ENCODE data around the gene AHCYL1. TPM values are rescaled to one million over a fixed set of nuclear protein-coding genes. Genes with fewer than 3 reads are reported as not detected.

AHCYL1 gene
- total and polyA plus RNA-seq, 2 donors (not counting 3 experiments of a cell fraction or from before 2014, with no cell fraction given), result 49.2 to 74.2 TPM

GRCh38 chr1:110006516-110006915 lies 22.0 kb downstream of the AHCYL1 start:
- peaks cover 9 to 11% of the 10 kb centered on the region in 2 experiments for H3K36me3 ChIP-seq (ENCODE audit: control insufficient read depth in 2 of 2, extremely low read depth in 1 of 2, insufficient read depth in 2 of 2, low read length in 2 of 2)
- no peak overlapping the region for H3K4me3 ChIP-seq (replicated peaks in 1 of 3; ENCODE audit: insufficient read depth in 1 of 3, low read depth in 1 of 3, low read length in 3 of 3)
- H3K9ac ChIP-seq (replicated peaks; ENCODE audit: extremely low read depth, insufficient read depth, low read length), result no peak overlapping the region
- no peak overlapping the region for H3K27ac ChIP-seq (ENCODE audit: insufficient read depth, low read depth, low read length)
- H3K9me3 ChIP-seq (replicated peaks; ENCODE audit: control insufficient read depth, insufficient read depth, low read length), result no peaks in the 10 kb centered on the region
- peaks cover 26% of the 10 kb centered on the region for H3K79me2 ChIP-seq (ENCODE audit: control insufficient read depth, insufficient read depth, low read length)
- no peak for DNase-seq (ENCODE audit: low read depth, low spot score)
- no peak overlapping the region for H3K4me2 ChIP-seq (ENCODE audit: insufficient read depth, low read length)
- TF ChIP-seq MAX (IDR thresholded peaks at IDR 0.05; ENCODE audit: insufficient read depth, insufficient read length), result no peak
- no peak for TF ChIP-seq EZH2 (IDR thresholded peaks at IDR 0.05; ENCODE audit: borderline replicate concordance, low read depth, low read length, severe bottlenecking)
- TF ChIP-seq JUN (IDR thresholded peaks at IDR 0.05; ENCODE audit: borderline replicate concordance, insufficient read depth, insufficient read length, low read depth), result no peak
- no peak for TF ChIP-seq GATA2 (IDR thresholded peaks at IDR 0.05; ENCODE audit: insufficient read depth, insufficient read length, low read depth, low read length)
- intact Hi-C loops (cut with micrococcal nuclease) (no loop called here), dilution Hi-C loops (cut with MboI; ENCODE audit: extremely low pct_ligation_motif_present, low sequenced_read_pairs) (loop anchor here (25.0 kb wide), 1 partner anchor 219 kb away; no protein-coding TSS in a partner anchor)
- no peaks in the 10 kb centered on the region for H3K27me3 ChIP-seq (ENCODE audit: control insufficient read depth in 2 of 2, insufficient read depth in 2 of 2, low read length in 2 of 2)
- BruUV-seq (replicated peaks), result no TSS peak
- POLR2A ChIA-PET, result no interaction called here
- H4K20me1 ChIP-seq (replicated peaks; ENCODE audit: control insufficient read depth, extremely low read depth, insufficient read depth, low read length), result no peaks in the 10 kb centered on the region
- peaks cover 29% of the 10 kb centered on the region for H3K4me1 ChIP-seq (ENCODE audit: control insufficient read depth, extremely low read depth, insufficient read depth, low read length)
- no peaks in the 10 kb centered on the region for H3K9me1 ChIP-seq (replicated peaks; ENCODE audit: control insufficient read depth, extremely low read depth, insufficient read depth, low read length)
- no peak for FAIRE-seq
- no peak overlapping the region for H2AFZ ChIP-seq (ENCODE audit: low read depth, low read length)
- CTCF ChIA-PET, result interaction anchor here (1.6 to 3.3 kb wide), 3 partner anchors 22 to 215 kb away, joined by 3 to 13 read pairs (median 13); partner anchors contain the start of gene AHCYL1

DNA sequence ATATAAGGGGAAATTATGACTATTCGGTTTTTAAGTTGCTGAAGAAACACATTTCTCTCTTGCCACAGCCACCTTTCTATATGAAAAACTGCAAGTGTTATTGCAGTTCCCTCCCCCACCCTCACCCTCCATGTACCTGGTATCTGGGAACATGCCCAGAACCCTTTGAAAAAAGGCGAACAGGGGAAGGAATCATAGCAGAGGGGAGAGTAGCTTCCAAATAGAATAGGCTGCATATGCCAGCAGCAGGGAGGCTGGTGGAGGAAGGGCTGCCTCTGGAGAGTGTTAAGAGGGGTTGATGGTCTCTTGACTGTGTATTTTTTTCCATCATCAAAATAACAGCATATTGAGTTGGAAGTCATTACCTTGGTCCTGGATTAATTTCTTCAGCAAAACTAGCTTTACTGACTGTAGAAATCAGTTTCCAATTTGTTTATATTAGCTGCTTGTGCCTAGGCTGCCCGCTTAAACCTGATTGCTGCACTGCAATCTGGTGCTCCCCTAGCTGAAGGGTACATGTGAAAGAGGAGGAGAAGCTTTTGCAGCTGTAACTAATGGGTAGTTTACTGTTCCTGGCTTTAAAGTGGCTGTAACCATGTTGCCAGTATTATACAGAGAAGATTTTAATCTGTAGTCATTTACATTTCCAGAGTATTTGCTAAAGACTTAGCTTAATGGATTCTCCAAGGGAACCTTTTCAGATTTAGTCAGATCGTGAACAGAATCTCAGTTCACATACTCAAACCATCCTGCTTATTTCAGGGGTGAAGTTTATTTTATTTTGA lies 22.7 kb downstream of the AHCYL1 start:
- Histone ChIP-seq H3K4me1 (ENCODE audit: control insufficient read depth, extremely low read depth, insufficient read depth, low read length) (peaks cover 26% of the 10 kb centered on the region), H3K9me1 (replicated peaks; ENCODE audit: control insufficient read depth, extremely low read depth, insufficient read depth, low read length) (no peaks in the 10 kb centered on the region), H4K20me1 (replicated peaks; ENCODE audit: control insufficient read depth, extremely low read depth, insufficient read depth, low read length) (no peaks in the 10 kb centered on the region), H3K9ac (replicated peaks; ENCODE audit: extremely low read depth, insufficient read depth, low read length) (no peak overlapping the region), H3K4me2 (ENCODE audit: insufficient read depth, low read length) (no peak overlapping the region), H3K79me2 (ENCODE audit: control insufficient read depth, insufficient read depth, low read length) (peaks cover 26% of the 10 kb centered on the region), H3K9me3 (replicated peaks; ENCODE audit: control insufficient read depth, insufficient read depth, low read length) (no peaks in the 10 kb centered on the region), H3K4me3 (replicated peaks in 1 of 3; ENCODE audit: insufficient read depth in 1 of 3, low read depth in 1 of 3, low read length in 3 of 3) (no peak overlapping the region), H3K36me3 (ENCODE audit: control insufficient read depth in 2 of 2, extremely low read depth in 1 of 2, insufficient read depth in 2 of 2, low read length in 2 of 2) (peaks cover 15 to 16% of the 10 kb centered on the region in 2 experiments), H2AFZ (ENCODE audit: low read depth, low read length) (no peak overlapping the region), H3K27ac (ENCODE audit: insufficient read depth, low read depth, low read length) (no peak overlapping the region), H3K27me3 (ENCODE audit: control insufficient read depth in 2 of 2, insufficient read depth in 2 of 2, low read length in 2 of 2) (no peaks in the 10 kb centered on the region)
- ChIA-PET CTCF (interaction anchor here (0.8 to 3.3 kb wide), 6 partner anchors 19 to 230 kb away, joined by 3 to 13 read pairs (median 3); partner anchors contain the start of gene AHCYL1), POLR2A (no interaction called here)
- no TSS peak for BruUV-seq (replicated peaks)
- DNase-seq (ENCODE audit: low read depth, low spot score) (no peak), FAIRE-seq (no peak)
- TF ChIP-seq MYC (IDR thresholded peaks at IDR 0.05; ENCODE audit: low read depth, low read length), result no peak
- no peak for TF ChIP-seq EZH2 (IDR thresholded peaks at IDR 0.05; ENCODE audit: borderline replicate concordance, low read depth, low read length, severe bottlenecking)
- no peak for TF ChIP-seq GATA2 (IDR thresholded peaks at IDR 0.05; ENCODE audit: insufficient read depth, insufficient read length, low read depth, low read length)
- no peak for TF ChIP-seq POLR2A (IDR thresholded peaks at IDR 0.05; ENCODE audit: low read depth, low read length)
- TF ChIP-seq MAX (IDR thresholded peaks at IDR 0.05; ENCODE audit: insufficient read depth, insufficient read length), result no peak
- no peak for TF ChIP-seq FOS (IDR thresholded peaks at IDR 0.05; ENCODE audit: borderline replicate concordance, insufficient read depth, low read length)
- TF ChIP-seq POLR2AphosphoS5 (IDR thresholded peaks at IDR 0.05; ENCODE audit: insufficient read depth, low read depth, low read length), result no peak
- TF ChIP-seq JUN (IDR thresholded peaks at IDR 0.05; ENCODE audit: borderline replicate concordance, insufficient read depth, insufficient read length, low read depth), result no peak
- TF ChIP-seq CTCF (IDR thresholded peaks at IDR 0.05; ENCODE audit: extremely low read depth in 1 of 2, insufficient read depth in 1 of 2, low read depth in 1 of 2, low read length in 2 of 2), result no peak
- dilution Hi-C loops (cut with MboI; ENCODE audit: extremely low pct_ligation_motif_present, low sequenced_read_pairs) (loop anchor here (25.0 kb wide), 1 partner anchor 220 kb away; no protein-coding TSS in a partner anchor), intact Hi-C loops (cut with micrococcal nuclease) (no loop called here)
